ENCODE data around the gene LRRC41.

DNA sequence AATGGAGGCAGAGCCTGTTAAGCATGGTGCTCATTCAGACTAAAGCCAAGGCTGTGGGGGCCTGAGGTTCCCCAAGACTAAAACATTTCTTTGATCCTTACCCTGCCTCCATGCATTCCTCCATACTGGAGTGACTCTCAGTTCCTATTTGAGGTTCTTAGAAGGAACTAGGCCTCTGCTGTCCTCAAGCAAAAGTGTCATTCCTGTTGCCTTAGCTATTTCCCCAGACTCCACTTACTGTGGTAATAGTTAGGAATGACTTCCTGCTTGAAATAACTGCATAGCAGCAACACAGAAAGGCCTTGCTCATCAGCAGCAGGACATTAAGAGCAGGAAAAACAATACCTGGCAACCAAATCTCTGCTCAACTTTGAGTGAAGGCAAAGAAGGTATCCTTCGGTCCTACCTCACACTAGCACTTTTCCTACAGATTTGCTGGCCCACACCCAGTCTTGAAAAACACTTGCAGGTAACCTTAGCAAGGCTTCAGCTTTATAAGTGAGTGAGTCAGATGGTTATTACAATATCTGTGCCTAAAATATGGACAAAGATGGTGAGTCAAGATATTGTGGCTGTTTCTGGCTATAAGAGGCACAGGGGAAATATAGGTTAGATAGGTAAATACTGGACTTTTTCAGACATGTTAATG is 14.8 kb downstream of the LRRC41 start:
- TF ChIP-seq, protein P1, sequence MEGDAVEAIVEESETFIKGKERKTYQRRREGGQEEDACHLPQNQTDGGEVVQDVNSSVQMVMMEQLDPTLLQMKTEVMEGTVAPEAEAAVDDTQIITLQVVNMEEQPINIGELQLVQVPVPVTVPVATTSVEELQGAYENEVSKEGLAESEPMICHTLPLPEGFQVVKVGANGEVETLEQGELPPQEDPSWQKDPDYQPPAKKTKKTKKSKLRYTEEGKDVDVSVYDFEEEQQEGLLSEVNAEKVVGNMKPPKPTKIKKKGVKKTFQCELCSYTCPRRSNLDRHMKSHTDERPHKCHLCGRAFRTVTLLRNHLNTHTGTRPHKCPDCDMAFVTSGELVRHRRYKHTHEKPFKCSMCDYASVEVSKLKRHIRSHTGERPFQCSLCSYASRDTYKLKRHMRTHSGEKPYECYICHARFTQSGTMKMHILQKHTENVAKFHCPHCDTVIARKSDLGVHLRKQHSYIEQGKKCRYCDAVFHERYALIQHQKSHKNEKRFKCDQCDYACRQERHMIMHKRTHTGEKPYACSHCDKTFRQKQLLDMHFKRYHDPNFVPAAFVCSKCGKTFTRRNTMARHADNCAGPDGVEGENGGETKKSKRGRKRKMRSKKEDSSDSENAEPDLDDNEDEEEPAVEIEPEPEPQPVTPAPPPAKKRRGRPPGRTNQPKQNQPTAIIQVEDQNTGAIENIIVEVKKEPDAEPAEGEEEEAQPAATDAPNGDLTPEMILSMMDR (IDR thresholded peaks at IDR 0.05), result no peak
- TF ChIP-seq POLR2A (IDR thresholded peaks at IDR 0.05), result no peak

All from uterus (tissue), 2 donors.